Activated T-helper 1 cell treated with anti-CD3 and anti-CD28 coated beads, Interleukin-2, amount 50 U/mL, for 16 hours (primary cell): ENCODE data around the gene ELP2.

Experiments
- DNase-seq, 2 donors: peaks; one replicate each; pipeline ENCODE4 v3.0.0-alpha.2; 2020; ENCODE audit warnings: low read depth in 1 of 2, low spot score in 1 of 2

ELP2 gene

DNA sequence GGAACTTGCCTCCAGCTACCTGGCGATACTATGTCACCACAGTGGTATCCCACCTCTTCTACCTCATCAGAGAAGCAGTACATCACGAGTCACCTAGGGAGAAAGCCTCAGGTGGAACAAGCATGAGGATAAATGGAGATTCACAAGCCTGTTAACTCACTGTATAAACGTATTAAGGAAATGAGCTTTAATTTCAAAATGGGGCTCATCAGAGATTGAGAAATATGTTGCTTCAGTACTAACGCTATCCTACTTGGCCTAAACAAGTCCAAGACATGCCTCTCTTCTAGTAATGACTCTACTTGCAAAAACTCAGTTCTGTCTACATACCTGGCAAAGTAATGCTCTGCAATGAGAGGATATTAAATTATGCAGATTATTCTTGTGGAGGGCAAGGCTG is 4.9 kb upstream of the ELP2 start:
- no peak for DNase-seq

DNA sequence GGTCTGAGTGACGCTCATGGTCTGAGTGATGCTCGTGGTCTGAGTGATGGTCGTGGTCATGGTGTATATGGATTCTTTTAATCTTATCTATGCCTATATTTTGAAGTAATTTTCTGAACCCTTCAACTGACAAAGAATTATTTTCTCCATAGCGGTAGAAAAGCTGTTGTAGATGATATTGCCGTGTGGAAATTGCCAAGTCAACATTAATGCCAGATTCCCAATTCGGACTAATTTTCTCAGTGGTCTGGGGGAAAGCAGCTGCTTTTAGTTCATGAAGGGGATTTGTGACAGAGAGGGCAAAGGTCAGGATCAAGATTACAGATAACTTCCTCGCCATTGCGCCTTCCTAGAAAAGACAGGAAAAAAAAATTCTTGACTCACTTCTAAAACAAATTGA is 3.0 kb upstream of the ELP2 start:
- DNase-seq: no peak

DNA sequence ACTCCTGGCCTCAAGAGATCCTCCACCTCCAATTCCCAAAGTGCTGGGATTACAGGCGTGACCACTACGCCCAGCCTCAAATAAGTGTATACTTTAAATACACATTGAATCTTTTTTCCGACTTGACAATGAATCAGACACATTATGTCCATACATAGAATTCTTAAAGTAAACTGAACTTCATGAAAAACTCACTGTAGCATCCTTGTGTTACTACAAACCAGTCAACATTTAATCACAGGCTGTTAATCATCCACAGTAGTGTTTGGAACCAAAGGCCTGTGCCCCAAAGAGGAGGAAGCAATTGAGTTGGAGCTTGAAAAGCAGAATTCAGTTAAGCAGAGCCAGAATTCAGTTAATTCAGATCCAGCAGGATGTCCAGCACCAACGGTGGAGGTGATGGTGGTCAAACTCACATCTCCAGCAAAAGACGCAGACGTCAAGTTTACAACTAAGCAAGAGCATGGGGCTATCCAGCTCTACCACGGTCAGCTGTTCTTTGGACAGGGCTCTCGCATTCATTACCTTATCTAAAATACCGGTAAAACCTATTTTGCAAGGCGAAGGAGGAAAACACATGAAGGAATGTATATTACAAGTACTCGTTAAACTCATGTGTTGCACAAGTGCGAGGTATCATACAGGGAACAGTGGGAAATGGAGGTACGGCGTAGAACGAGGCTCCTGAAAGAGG is 1.7 kb upstream of the ELP2 start:
- DNase-seq: no peak

DNA sequence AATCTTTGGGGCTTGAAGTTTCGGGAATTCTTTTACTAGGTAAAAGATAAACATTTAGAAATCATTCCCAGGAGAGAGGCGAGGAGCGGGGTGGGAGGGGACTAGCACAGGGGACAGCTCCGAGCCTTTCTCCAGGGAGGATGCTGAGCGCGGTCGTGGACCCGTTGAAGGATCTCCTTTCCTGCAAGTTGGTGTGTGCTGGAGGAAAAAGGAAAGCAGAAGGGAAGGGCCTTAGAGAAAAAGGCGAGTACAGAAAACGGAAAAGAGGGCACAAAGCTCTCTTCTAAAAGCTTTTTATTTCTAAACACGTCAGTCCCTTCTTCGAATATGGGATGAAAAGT is 1.2 kb upstream of the ELP2 start:
- no peak for DNase-seq

DNA sequence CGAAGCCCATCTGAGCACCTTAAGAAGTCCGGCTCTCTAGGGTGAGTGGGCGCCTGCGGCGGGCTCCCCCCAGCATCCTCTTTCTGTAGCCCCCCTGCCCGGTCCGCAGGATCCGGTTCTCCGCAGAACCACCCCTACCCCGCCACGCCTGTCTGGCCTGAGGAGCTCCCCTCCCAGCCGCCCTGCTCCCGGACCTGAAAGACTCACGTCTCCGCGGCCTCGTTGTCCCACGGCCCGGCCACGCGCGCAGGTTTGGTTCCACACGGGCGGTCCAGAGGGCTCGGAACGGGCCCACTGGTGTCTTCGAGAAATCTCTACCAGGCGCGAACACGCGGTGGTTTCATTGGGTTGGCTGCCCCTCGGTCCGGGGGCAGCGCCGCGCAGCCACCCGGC is 796 bp upstream of the ELP2 start:
- DNase-seq: no peak

DNA sequence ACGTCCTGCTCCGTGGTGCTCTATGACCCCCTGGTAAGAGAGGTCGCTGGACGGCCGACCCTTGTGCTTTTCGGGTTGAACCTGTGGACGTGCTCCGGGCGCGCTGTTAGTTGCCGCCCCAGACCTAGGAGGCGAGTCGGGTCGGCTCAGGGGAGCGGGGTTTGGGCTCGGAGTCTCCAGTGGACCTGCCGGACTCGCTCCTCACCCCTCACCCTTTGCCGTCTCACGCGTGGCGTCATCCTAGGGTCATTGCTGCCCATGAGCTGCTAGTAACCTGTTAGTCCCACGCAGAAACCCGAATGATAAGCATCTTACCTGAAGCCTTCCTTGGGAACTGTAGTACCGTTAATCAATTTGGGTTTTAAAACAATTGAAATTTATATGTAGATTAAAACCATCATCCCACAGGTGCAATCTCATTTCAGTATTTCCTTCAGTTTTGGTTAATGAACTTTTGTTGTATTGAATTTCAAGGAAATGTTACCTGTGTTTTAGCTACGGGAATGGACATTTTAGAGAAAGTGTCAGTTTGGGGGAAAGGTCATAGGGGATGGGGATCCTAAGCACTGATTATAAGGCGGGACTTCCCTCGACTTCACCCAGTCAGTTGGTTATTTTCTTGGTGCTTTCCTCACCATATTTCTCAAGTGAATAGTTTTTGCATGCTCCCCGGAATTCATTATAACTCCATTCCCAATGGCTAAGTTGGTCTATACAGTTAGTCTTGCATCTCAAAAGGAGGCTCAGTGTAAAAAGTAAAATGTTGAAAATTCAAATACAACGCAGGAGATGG is 536 bp downstream of the ELP2 start:
- DNase-seq: no peak

DNA sequence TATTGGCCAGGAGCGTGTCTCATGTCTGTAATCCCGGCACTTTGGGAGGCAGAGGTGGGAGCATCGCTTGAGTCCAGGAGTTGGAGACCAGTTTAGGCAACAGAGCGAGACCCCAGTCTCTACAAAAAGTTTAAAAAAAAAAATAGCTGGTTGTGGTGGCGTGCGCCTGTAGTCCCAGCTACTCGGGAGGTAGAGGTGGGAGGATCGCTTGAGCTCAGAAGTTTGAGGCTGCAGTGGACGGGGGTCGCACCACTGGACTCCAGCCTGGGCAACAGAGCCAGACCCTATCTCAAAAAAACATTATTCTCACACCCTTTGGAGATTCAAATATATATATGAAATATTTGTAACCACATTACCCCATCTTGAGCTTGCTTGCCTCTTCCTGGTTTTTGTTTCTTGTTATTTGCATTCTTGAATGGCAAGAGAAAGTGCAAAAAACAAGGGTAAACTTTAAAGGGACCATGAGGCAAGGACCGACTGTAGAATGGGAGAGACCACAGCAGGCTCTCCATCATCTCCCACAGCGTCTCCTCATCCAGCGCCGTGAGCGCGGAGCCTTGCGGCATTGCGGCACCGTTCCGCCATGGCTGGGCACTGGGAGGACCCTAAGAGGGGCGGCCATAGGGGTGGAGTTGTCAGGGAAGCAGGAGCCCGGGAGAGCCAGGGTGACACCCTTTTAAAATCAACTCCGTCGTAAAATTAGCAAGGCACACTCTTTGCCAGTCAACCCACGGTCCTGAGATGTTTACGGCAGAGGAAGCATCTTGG is 1.4 kb downstream of the ELP2 start:
- no peak for DNase-seq

DNA sequence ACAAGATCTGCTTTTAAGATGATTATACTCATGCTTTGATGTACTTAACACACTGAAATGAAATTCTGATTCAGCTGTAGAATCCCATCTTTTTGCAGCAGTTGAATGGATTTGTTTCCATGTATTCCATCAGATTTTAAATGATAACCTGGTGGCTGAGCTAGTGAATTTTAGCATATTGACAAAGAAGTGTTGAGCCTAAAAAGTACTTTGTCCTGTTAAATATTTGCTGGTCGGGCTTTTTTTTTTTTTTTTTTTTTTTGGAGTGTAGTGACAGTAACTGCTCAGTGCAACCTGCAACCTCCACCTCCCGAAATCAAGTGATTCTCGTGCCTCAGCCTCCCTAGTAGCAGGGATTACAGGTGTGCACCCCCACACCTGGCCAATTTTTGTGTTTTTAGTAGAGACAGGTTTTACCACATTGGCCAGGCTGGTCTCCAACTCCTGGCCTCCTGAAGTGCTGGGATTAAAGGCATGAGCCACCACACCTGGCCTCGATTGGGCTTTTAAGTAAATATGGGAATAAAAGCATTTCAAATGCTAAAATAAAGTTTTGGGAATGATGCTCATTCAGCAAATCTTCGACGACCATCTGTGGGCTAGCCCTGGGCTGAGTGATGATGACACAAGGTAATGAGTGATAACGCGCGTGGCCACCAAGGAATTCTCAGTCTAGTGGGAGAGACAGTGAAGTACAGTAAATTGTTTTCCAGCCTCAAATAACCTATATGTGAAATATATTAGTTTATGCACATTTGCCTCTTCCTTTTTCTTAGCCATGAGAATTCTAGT is 2.2 kb downstream of the ELP2 start:
- DNase-seq: no peak

DNA sequence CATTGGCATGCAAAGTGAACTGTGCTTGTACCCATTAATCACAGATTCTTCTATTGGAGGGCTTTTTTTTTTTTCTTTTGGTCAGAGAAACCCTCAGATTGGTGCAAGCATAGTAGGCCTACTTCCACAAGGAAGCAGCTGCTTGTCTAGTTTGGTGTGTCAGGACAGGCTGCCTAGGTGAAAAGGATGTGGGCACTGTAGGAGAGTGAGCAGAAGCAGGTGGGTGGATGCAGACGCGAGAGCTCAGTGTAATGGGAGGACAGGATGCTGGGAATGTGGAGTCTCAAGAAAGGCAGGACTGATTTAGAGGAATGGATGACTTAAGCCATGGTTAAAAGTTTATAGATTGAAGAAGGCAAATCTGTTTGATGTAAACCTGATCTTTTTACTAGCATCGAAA is 3.1 kb downstream of the ELP2 start:
- DNase-seq: no peak

DNA sequence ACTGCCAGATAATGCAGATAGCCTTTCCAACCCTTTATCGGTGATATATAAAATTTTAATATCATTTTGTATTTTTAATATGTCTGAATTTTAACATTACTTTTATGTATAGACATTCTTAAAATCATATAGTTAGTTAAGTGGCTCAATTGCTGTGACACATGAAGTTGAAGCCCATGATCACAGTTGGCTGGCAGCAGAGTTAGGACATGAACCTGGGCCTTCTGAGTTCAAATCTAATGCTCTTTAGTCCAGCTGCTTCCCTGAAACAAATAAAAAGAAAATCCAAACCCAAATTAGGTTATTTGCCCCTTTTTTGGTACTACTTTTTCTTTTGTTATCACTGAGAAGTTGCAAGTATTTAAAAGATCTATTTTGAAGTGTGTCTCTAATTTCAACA is 5.6 kb downstream of the ELP2 start:
- no peak for DNase-seq

DNA sequence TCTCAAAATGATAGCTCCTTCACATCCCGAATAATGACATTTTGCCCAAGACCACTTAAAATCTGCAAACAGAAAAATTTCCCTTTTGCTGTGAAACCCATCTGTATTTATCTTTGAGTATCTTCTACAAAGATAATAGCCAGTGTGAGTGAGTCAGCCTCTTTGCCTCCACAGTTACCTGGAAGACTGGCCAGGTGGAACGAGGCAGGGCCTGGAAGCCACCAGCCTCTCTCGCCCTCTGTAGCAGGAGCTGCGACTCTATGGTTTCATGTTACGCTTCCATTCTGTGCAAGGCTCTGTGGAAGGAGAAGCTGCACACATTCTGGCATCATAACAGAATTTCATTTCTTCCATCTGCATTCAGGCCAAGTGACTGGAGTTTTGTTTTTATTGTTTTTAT is 9.5 kb downstream of the ELP2 start:
- no peak for DNase-seq

DNA sequence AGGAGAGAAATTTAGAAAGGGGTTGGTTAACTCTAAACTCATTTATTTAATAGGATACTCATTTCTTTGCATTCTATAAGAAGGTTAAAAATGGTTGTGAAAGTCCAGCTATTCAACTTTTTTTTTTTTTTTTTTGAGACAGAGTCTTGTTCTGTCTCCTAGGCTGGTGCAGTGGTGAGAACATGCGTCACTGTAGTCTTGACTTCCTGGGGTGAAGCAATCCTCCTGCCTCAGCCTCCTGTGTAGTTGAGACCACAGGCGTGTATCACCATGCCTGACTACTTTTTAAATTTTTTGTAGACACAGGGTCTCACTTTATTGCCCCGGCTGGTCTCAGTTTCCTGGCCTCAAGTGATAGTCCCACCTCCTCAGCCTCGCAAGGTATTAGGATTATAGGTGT is 11.9 kb downstream of the ELP2 start:
- DNase-seq: no peak

DNA sequence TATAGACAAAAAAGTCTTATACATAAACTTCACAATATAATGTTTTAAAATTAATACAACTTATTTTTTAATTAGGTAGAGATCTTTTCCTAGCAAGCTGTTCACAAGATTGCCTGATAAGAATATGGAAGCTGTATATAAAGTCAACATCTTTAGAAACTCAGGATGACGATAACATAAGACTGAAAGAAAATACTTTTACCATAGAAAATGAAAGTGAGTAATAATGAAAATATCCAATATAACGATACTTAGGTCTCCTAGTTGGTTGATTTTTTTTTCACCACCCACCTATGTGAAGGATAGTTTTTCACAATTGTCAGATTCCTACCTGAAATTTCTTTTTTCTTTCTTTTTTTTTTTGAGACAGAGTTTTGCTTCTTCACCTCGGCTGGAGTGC is 13.1 kb downstream of the ELP2 start:
- DNase-seq: no peak

DNA sequence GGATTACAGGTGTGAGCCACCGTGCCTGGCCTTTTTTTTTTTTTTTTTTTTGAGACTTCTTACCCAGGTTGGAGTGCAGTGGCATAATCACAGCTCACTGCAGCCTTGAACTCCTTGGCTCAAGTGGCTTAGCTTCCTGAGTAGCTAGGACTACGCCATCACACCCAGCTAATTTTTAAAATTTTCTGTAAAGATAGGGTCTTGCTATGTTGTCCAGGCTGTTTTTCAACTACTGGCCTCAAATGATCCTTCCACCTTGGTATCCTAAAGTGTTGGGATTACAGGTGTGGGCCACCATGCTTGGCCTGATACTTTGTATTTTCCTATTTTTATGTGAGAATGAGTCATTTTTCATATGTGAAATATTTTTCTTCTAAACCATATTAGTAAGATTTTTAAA is 13.7 kb downstream of the ELP2 start:
- DNase-seq: no peak

DNA sequence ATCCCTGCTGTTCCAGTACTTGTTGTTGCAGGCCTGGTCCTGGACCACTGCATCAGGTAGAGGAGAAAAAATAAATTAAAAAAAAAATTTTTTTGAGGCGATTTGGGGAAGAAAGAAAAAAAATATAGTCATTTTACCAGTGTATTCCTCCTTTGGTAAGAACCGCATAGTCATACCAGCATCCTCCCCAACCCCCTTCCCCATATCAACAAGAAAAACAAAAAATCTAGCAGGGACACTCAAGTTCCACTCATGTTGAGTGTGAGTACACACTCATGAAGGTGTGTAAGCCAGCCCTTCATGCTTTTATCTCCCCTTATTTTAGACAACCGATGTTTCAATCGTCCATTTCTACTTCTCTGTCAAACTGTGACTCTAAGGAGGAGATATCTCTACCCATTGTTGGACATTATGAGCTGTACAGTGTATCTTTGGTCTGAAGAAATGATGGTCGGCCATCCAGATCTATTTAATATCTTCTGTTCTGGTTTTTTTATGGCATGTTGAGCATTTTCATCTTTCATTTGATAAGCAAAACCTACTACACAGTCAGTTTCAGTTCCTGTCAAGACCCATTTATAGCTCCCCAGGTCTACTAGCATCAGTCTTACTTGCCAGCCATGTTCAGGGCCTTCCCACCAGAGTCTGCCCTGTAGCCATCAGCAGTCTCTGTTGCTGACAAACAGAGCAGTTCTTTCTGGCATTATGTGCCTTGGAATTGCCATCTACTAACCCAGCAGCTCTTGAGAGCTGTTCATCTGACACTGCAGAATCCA is 20.0 kb downstream of the ELP2 start:
- no peak for DNase-seq

DNA sequence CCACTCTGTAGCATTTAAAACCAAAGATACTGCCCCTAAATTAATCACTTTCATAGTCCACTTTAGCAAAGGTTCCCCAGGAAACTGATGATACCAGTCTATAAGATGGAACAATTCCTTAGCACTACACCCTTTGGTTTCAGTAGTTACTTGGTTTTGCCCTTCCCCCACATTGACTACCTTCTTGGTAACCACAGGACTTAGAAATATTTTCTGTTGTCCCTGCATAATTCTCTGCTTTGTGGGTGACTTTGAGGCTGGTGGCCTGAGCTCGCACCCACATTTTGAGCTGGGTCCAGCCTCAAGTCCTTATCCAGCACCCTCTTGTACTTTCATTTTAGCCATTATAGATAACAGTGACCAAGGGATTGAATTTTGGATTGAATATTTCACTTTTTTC is 23.1 kb downstream of the ELP2 start:
- no peak for DNase-seq

DNA sequence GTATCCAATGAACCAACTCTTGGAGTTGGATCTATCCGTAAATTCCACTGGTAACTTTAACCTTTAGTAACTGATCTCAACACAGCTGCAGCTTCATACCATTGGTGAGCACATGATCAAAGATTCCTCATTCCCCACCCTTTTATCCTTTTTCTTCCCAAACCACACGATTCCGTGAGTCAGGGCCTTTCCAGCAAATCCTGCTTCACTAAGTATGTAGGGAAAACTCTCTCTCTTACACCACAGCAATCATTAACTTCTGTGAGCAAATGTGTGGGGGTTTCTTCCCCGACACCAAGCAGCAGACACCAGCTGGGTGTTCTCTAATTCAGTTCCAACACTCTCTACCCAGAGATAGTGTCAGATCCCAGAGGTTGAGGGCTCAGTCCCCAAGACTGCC is 23.5 kb downstream of the ELP2 start:
- no peak for DNase-seq

DNA sequence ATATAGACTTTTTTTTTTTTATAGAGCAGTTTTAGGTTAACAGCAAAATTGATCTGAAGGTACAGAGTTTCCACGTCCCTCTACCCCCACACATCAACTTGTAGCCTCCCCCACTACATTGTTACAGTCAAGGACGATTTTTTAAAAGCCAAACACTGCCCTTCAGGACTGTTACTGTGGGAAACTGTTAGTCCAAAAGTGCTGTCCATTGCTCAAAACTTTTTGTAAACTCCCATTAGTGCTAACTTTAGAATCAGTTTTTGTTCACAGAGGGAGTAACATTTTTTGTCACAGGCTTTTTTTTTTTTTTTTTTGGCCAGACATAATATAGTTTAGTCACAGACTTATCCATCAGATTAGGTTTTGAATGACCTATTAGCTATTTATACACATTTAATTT is 24.1 kb downstream of the ELP2 start:
- DNase-seq: no peak

DNA sequence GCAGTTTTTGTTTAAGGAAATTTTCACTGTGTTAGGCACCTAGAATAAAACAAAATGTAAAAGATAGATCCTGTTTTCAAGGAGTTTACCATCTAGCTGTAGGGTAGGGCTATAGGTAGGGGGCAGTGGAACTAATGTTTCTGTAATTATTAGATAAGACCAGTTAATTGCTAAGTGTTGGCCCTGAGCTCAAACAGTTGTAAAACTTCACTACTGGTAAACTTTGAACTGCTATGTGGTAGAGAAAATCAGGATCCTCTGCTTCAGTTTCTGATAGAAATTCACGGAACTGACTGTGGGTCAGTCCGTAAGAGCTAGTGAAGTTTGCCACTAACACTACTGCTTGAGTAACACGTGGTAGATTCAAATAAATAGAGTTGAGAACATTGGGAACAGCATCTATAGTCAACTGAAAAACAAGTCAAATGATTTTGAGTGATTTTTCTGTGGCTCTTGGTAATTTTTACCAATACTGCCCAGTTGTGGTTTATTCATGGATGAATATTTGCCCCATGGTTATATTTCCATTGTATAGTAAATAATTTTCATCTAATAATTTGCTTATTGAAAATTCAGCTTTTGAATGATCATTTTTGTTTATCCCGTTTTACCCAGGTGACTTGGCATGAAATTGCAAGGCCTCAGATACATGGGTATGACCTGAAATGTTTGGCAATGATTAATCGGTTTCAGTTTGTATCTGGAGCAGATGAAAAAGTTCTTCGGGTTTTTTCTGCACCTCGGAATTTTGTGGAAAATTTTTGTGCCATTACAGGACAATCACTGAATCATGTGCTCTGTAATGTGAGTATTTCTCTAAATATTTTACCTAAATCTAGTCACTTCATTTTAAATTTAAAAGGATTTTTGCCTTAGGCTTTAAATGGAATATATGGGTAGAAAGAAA is 26.4 kb downstream of the ELP2 start:
- DNase-seq: no peak

DNA sequence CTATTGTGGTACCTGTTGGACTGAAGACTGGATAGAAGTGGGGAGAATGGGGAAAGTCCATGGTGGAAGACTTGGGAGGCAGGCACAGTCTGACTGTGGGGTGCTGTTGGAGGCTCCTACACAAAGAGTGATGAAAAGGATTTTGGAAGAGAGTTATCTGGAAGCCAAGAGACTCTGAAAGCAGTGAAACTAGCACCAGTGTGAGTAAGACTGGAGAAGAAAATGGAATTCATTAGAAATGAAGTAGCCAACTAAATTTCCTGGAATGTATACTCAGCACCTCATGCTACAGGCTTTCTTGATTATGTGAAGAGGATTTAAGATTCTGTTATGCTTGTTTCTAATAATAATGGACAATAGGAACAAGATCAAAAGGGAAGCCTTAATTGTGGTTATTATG is 27.7 kb downstream of the ELP2 start:
- DNase-seq: no peak
